ENCODE measurements around the gene STK25.

Gene STK25
- 67.2 to 108 reads per million in 2 experiments for total RNA-seq

- DNase-seq (ENCODE audit: low read depth), result peak; percentile 95
Measured at GRCh38 chr2:241508240-241509154, at the start of gene STK25. Gene STK25, minus strand, starts transcription at chr2:241508584. Its CDS starts 549 bp downstream, at chr2:241508035.

GRCh38 chr2:241556746-241557145, 48.4 kb upstream of the STK25 start:
- DNase-seq (ENCODE audit: low read depth), result no peak

- no peak for DNase-seq (ENCODE audit: low read depth)
Measured at GRCh38 chr2:241555711-241556110, 47.3 kb upstream of the STK25 start.

- no peak for DNase-seq (ENCODE audit: low read depth)
Measured at GRCh38 chr2:241554610-241555322, 46.4 kb upstream of the STK25 start.

- no peak for DNase-seq (ENCODE audit: low read depth)
Measured at GRCh38 chr2:241553981-241554380, 45.6 kb upstream of the STK25 start.

- DNase-seq (ENCODE audit: low read depth), result no peak
Measured at GRCh38 chr2:241553512-241553830, 45.1 kb upstream of the STK25 start.

- DNase-seq (ENCODE audit: low read depth), result no peak
Measured at GRCh38 chr2:241551998-241552737, 43.8 kb upstream of the STK25 start.

GRCh38 chr2:241551599-241551997, 43.2 kb upstream of the STK25 start:
- DNase-seq (ENCODE audit: low read depth), result no peak

- DNase-seq (ENCODE audit: low read depth), result no peak
Measured at GRCh38 chr2:241550616-241551580, 42.5 kb upstream of the STK25 start.

- no peak for DNase-seq (ENCODE audit: low read depth)
Measured at GRCh38 chr2:241548451-241548835, 40.1 kb upstream of the STK25 start.

- no peak for DNase-seq (ENCODE audit: low read depth)
Measured at GRCh38 chr2:241547781-241548450, 39.5 kb upstream of the STK25 start.

GRCh38 chr2:241546771-241547498, 38.6 kb upstream of the STK25 start:
- DNase-seq (ENCODE audit: low read depth), result no peak

GRCh38 chr2:241545523-241546473, 37.4 kb upstream of the STK25 start:
- DNase-seq (ENCODE audit: low read depth), result no peak

- no peak for DNase-seq (ENCODE audit: low read depth)
Measured at GRCh38 chr2:241545106-241545505, 36.7 kb upstream of the STK25 start.

GRCh38 chr2:241542278-241542605, 33.9 kb upstream of the STK25 start:
- DNase-seq (ENCODE audit: low read depth), result no peak

GRCh38 chr2:241541564-241542277, 33.3 kb upstream of the STK25 start:
- DNase-seq (ENCODE audit: low read depth), result no peak

- DNase-seq (ENCODE audit: low read depth), result peak; percentile 46
Measured at GRCh38 chr2:241540771-241541561, 32.6 kb upstream of the STK25 start.

- no peak for DNase-seq (ENCODE audit: low read depth)
Measured at GRCh38 chr2:241540401-241540770, 32.0 kb upstream of the STK25 start.
